NCI-H82 (cell line): ENCODE measurements around the gene WBP1.
"Not testable (repeated sequence)": the region's sequence is repeated elsewhere in the genome, so short reads cannot be mapped to it uniquely, and the experiment has no call there.

ENCODE experiments used
- DNase-seq: peaks from one replicate; lab custom pipeline; 2025; lab: John Stamatoyannopoulos, UW

WBP1 gene

GRCh38 chr2:74482801-74483674 is 24.8 kb downstream of the WBP1 start, which contains the start of the genes CCDC142 and TTC31:
TSS of gene CCDC142 (minus strand) at chr2:74482998. CDS start at chr2:74482837, 161 bp downstream.
TSS of gene TTC31 (plus strand) at chr2:74483081. CDS start at chr2:74483096, 15 bp downstream.
- DNase-seq = peak; percentile 99

GRCh38 chr2:74483675-74484164 is 25.5 kb downstream of the WBP1 start:
- DNase-seq = not testable (repeated sequence)

- no peak for DNase-seq
Observed at GRCh38 chr2:74486141-74486540, 27.9 kb downstream of the WBP1 start.

GRCh38 chr2:74488643-74489481 is 30.6 kb downstream of the WBP1 start:
- DNase-seq = peak; percentile 92

- DNase-seq = no peak
Observed at GRCh38 chr2:74489906-74490305, 31.7 kb downstream of the WBP1 start.

- DNase-seq = no peak
Observed at GRCh38 chr2:74491648-74492544, 33.7 kb downstream of the WBP1 start.

GRCh38 chr2:74493546-74493945 is 35.3 kb downstream of the WBP1 start:
- no peak for DNase-seq

GRCh38 chr2:74495440-74495839 is 37.2 kb downstream of the WBP1 start:
- DNase-seq = no peak

GRCh38 chr2:74496997-74497776 is 38.9 kb downstream of the WBP1 start:
- DNase-seq = no peak

GRCh38 chr2:74497777-74498499 is 39.7 kb downstream of the WBP1 start:
- no peak for DNase-seq

GRCh38 chr2:74498500-74499266 is 40.4 kb downstream of the WBP1 start:
- DNase-seq = no peak

- DNase-seq = no peak
Observed at GRCh38 chr2:74499267-74499939, 41.2 kb downstream of the WBP1 start, which contains the start of gene LBX2. TSS of gene LBX2 (minus strand) at chr2:74499603. CDS start at chr2:74499537, 66 bp downstream.

- no peak for DNase-seq
Observed at GRCh38 chr2:74499940-74500577, 41.8 kb downstream of the WBP1 start.

- DNase-seq = no peak
Observed at GRCh38 chr2:74500578-74500946, 42.3 kb downstream of the WBP1 start.

- DNase-seq = peak; percentile 95
Observed at GRCh38 chr2:74501335-74502071, 43.3 kb downstream of the WBP1 start.

GRCh38 chr2:74502147-74502719 is 44.0 kb downstream of the WBP1 start:
- DNase-seq = no peak
